ENCODE data around the gene TXNDC12. TPM values are rescaled to one million over a fixed set of nuclear protein-coding genes. Genes with fewer than 3 reads are reported as not detected.

The TXNDC12 gene
- polyA plus RNA-seq, 3 donors = 69.3 to 75.9 (median 74.1) TPM

- DNase-seq (ENCODE audit: extremely low read depth in 1 of 11, low read depth in 9 of 11, low spot score in 4 of 11) = no peak
Measured at GRCh38 chr1:51973587-51974474, 81.2 kb downstream of the TXNDC12 start.

Other genes with a start within 250 kb of the TXNDC12 start
- 100 to 1,000 TPM; 123 to 171 (median 149) TPM for gene NRDC, start 176.5 kb downstream of the TXNDC12 start, polyA plus RNA-seq (ENCODE audit: insufficient read length in 3 of 3)
- 1 to 10 TPM; 5.0 to 6.1 (median 5.4) TPM for gene RAB3B, start 64.5 kb downstream of the TXNDC12 start, polyA plus RNA-seq (ENCODE audit: insufficient read length in 3 of 3)
- 1 to 10 TPM; 5.1 to 6.1 (median 5.4) TPM for gene KTI12, start 21.4 kb downstream of the TXNDC12 start, polyA plus RNA-seq (ENCODE audit: insufficient read length in 3 of 3)
- 10 to 100 TPM; 69.5 to 94.6 (median 77.1) TPM for gene BTF3L4, start 1.1 kb upstream of the TXNDC12 start, polyA plus RNA-seq (ENCODE audit: insufficient read length in 3 of 3)
- 10 to 100 TPM; 32.3 to 36.2 (median 34.6) TPM for gene ZFYVE9, start 86.9 kb upstream of the TXNDC12 start, polyA plus RNA-seq (ENCODE audit: insufficient read length in 3 of 3)

Data from renal cortex interstitium (tissue), 11 donors.